ENCODE results near the gene NIPA2.

NIPA2 gene

DNA sequence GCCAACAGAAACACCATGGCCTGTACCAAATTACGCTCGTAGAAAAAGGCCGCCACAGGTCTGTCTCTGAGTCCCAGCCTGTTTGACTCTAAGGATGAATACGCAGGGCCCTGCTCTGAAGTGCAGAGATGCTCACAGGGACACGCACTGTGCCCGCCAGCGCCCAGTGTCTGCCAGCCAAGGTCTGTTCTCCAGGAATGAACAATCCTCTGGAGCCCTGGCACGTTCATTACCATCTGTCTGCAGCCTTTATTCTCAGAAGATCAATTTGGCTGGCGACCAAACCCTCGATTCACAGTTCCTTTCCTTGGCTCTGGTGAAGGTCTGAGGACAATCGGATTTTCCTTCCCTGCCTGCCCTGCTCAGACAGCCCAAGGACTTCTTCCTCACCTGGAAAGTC is 66.3 kb downstream of the NIPA2 start:
- no peak for DNase-seq

DNA sequence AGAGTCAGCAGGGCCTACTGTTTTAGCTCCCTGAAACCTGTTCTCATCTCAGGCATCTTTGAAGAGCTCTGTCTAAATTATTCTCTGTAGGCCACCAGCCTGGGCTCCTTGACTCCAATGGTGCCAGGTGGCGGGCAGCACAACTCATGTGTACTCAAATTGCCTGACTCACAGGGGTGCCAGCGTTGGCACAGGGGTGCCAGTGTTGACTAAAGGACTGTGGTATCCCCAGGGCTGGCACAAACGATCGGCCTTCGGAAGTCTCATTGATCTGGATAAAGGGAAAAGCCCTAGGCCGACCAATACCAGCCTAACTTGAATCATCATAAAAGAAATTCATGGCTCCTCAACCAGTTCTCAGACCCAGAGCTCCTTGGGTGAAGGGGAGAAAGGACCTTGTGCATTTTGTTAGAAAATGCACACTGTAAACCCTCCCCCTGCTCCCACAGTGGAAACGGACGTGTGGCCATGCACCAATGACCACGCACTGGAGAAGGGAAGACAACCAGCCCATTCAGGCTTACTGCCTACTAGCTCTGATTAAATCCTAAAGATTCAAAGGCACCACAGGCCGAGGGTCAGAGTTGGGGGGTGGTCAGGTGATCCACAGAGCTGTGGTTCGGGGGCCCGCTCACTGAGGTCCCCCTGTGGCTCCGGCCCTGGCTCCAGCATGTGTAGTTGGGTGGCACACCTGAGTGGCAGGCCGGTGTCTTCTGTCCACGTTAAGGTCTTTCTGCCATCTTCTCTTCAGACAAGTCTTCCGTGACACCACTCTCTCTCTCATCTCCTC is 68.9 kb downstream of the NIPA2 start:
- DNase-seq: no peak

- DNase-seq: no peak
Observed at GRCh38 chr15:22908830-22909229, 70.4 kb downstream of the NIPA2 start.

GRCh38 chr15:22911306-22911705 is 72.8 kb downstream of the NIPA2 start:
- DNase-seq: no peak

GRCh38 chr15:22912256-22912655 is 73.8 kb downstream of the NIPA2 start:
- DNase-seq: no peak

GRCh38 chr15:22913646-22914380 is 75.3 kb downstream of the NIPA2 start:
- no peak for DNase-seq

GRCh38 chr15:22915866-22916515 is 77.5 kb downstream of the NIPA2 start:
- DNase-seq: no peak

DNA sequence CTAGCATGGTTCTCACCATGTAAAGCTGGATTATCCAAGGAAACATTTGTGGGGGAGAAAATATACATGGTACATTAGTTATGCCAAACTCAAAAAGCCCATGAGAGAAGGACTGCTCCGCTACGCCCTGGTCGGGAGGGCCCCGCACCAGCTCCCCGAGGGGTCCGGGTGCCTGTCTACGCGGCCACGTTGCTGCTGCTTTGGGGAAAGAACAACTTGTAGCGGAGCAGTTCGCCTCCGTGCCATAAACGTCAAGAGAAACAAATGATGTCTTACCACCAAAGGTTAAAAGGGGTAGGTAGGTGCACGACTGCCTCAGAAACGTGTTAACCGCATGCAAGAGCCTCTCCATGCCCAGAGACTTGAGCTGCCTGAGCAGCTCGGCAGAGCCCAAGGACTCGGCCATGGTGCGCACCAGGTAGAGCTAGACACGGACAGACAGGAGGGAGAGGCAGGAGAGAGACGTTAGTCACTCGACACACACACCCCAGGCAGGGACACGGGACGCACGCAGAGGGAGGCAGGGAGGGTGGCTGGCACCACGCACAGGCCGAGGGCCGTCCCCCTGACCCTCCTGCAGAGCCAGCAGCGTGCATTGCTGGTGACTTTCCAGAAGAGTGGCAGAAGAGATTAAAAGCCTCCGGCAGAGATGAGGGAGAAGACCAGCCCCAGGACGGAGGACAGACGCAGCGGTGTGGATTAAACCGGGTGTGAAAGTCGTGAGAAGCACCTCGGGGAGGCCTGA is 78.3 kb downstream of the NIPA2 start:
- no peak for DNase-seq

DNA sequence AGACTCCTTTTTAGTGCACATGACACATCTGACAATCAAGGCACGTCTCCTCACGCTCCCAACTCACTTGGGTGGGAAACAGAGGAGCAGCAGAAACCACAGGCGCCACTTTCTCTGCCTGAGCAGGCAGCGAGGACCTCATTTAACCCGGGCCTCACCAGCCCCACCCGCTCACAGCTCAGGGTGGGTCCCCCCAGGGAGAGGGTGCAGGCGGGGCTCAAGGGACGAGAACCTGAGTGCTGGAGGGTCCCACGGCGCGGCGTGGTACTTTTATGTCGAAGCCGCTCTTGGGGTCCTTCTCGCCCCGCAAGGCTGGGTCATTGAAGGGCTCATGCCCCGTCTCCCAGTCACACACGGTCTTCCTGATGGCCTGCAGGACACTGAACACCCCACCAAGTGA is 79.1 kb downstream of the NIPA2 start:
- DNase-seq: no peak

Measured in activated T-cell treated with anti-CD3 and anti-CD28 coated beads, Interleukin-2, amount 50 U/mL, for 48 hours (primary cell).